IMR-90 (cell line): ENCODE data around the gene IFNA1. TPM values are rescaled to one million over a fixed set of nuclear protein-coding genes. Genes with fewer than 3 reads are reported as not detected.

Experiments used
- ATAC-seq: fragments of 200-7000 bp; cut with Tn5 transposase; 2 replicates; pipeline ENCODE4 v1.9.1; 2020; ENCODE audit warnings: low read depth, mild to moderate bottlenecking, moderate library complexity
- BruUV-seq: library from RNA; stranded (reverse); fragments of 400-500 nt; replicated peaks from 2 replicates; lab custom pipeline; 2021; lab: Mats Ljungman, UMichigan
- CTCF ChIA-PET: fragments of 300-600 bp; formaldehyde crosslinking; extraction: SDS; loops from one replicate; lab custom pipeline; 2021; ENCODE audit warnings: antibody characterized with exemption; lab: Yijun Ruan, JAX
- POLR2A ChIA-PET: fragments of 300-600 bp; sonication (Branson Sonifier 250); formaldehyde crosslinking; loops from one replicate; lab custom pipeline; 2022; ENCODE audit warnings: antibody characterized with exemption; ENCODE audit not compliant: unreplicated experiment; lab: Charles Lee
- DNase-seq: peaks from one replicate; pipeline ENCODE4 v3.0.0; 2013
- H2AFZ ChIP-seq: replicated peaks from 2 replicates; pipeline ENCODE3; 2013; ENCODE audit warnings: low read length, mild to moderate bottlenecking; ENCODE audit not compliant: poor library complexity
- H2AK5ac ChIP-seq: 2 replicates; pipeline ENCODE4 v1.6.1; 2013; ENCODE audit warnings: low read depth, low read length, inconsistent platforms
- H2AK9ac ChIP-seq: replicated peaks from 2 replicates; pipeline ENCODE3; 2013; ENCODE audit warnings: mild to moderate bottlenecking, low read depth, low read length, moderate library complexity; ENCODE audit not compliant: poor library complexity
- H2BK120ac ChIP-seq: 2 replicates; pipeline ENCODE4 v1.6.1; 2013; ENCODE audit warnings: low read depth, low read length, inconsistent platforms
- H2BK15ac ChIP-seq: 3 replicates; pipeline ENCODE4 v1.6.1; 2013; ENCODE audit warnings: low read depth, low read length, inconsistent platforms
- H2BK20ac ChIP-seq: 2 replicates; pipeline ENCODE4 v1.6.1; 2013; ENCODE audit warnings: low read depth, mild to moderate bottlenecking, inconsistent platforms, low read length, moderate library complexity
- H2BK5ac ChIP-seq: 2 replicates; pipeline ENCODE4 v1.6.1; 2013; ENCODE audit warnings: mild to moderate bottlenecking, low read depth, low read length, inconsistent platforms; ENCODE audit not compliant: poor library complexity, severe bottlenecking
- H3K14ac ChIP-seq: replicated peaks from 2 replicates; pipeline ENCODE4 v1.6.1; 2013; ENCODE audit warnings: low read depth, low read length, inconsistent platforms
- H3K18ac ChIP-seq: 2 replicates; pipeline ENCODE4 v1.6.1; 2013; ENCODE audit warnings: low read depth, low read length, control low read depth
- H3K23ac ChIP-seq: 2 replicates; pipeline ENCODE4 v1.6.1; 2013; ENCODE audit warnings: low read depth, low read length, inconsistent platforms
- H3K27ac ChIP-seq: 2 replicates; pipeline ENCODE4 v1.5.1; 2013; ENCODE audit warnings: mild to moderate bottlenecking, control low read depth, low read length; ENCODE audit not compliant: insufficient read depth
- H3K27me3 ChIP-seq: 2 replicates; pipeline ENCODE4 v1.6.1; 2013; ENCODE audit warnings: low read length; ENCODE audit not compliant: control insufficient read depth, insufficient read depth
- H3K36me3 ChIP-seq: 2 replicates; pipeline ENCODE4 v1.6.1; 2013; ENCODE audit warnings: low read length, mixed read lengths; ENCODE audit not compliant: control insufficient read depth, insufficient read depth
- H3K4ac ChIP-seq: 2 replicates; pipeline ENCODE4 v1.6.1; 2013; ENCODE audit warnings: low read depth, low read length, inconsistent platforms
- H3K4me1 ChIP-seq: 2 replicates; pipeline ENCODE4 v1.6.1; 2013; ENCODE audit warnings: low read length, mixed read lengths; ENCODE audit not compliant: control insufficient read depth, insufficient read depth
- H3K4me2 ChIP-seq: 2 replicates; pipeline ENCODE4 v1.6.1; 2013; ENCODE audit warnings: low read depth, mild to moderate bottlenecking, control low read depth, low read length, moderate library complexity
- H3K4me3 ChIP-seq: 2 replicates; pipeline ENCODE4 v1.5.1; 2013; ENCODE audit warnings: low read depth, mild to moderate bottlenecking, control low read depth, low read length, moderate library complexity; ENCODE audit not compliant: insufficient read depth
- H3K56ac ChIP-seq: 2 replicates; pipeline ENCODE4 v1.6.1; 2013; ENCODE audit warnings: low read length, inconsistent platforms; ENCODE audit not compliant: insufficient read depth; ENCODE audit errors: extremely low read depth
- H3K79me1 ChIP-seq, 2 experiments: 2 replicates each; pipeline ENCODE4 v1.6.1; 2013; ENCODE audit warnings: low read length in 2 of 2, inconsistent platforms in 1 of 2, low read depth in 1 of 2
- H3K9ac ChIP-seq: 2 replicates; pipeline ENCODE4 v1.6.1; 2013; ENCODE audit warnings: low read depth, low read length, control low read depth
- H3K9me1 ChIP-seq: 2 replicates; pipeline ENCODE4 v1.6.1; 2013; ENCODE audit warnings: low read length, inconsistent platforms; ENCODE audit not compliant: insufficient read depth
- H3K9me3 ChIP-seq: 2 replicates; pipeline ENCODE4 v1.6.1; 2013; ENCODE audit warnings: low read length; ENCODE audit not compliant: control insufficient read depth, insufficient read depth
- H4K20me1 ChIP-seq: 2 replicates; pipeline ENCODE4 v1.6.1; 2013; ENCODE audit warnings: low read length, inconsistent platforms; ENCODE audit not compliant: insufficient read depth
- H4K5ac ChIP-seq: 2 replicates; pipeline ENCODE4 v1.6.1; 2013; ENCODE audit warnings: mild to moderate bottlenecking, low read depth, low read length, control low read depth
- H4K8ac ChIP-seq, 2 experiments: 2 replicates each; pipeline ENCODE4 v1.6.1; 2013; ENCODE audit warnings: low read depth in 2 of 2, low read length in 2 of 2, control low read depth in 1 of 2, inconsistent platforms in 1 of 2
- H4K91ac ChIP-seq: 2 replicates; pipeline ENCODE4 v1.6.1; 2013; ENCODE audit warnings: low read depth, low read length, inconsistent platforms; ENCODE audit not compliant: insufficient read depth
- CTCF ChIP-seq: conservative IDR thresholded peaks from 2 replicates; pipeline ENCODE4 v1.5.1; 2012; ENCODE audit warnings: mild to moderate bottlenecking, low read depth, low read length, improper control_type of control experiment
- MAFK ChIP-seq: IDR thresholded peaks from 2 replicates; pipeline ENCODE4 v1.6.1; 2012; ENCODE audit warnings: low read depth, low read length, improper control_type of control experiment
- RAD21 ChIP-seq: IDR thresholded peaks from 2 replicates; pipeline ENCODE4 v1.6.1; 2012; ENCODE audit warnings: low read length, improper control_type of control experiment
- SMC3 ChIP-seq: fragments of 150-350 bp; IDR thresholded peaks from 2 replicates; pipeline ENCODE4 v1.6.1; 2016; ENCODE audit warnings: low read depth, mild to moderate bottlenecking, antibody characterized with exemption, low read length, moderate library complexity
- WGBS, 2 experiments: methylation state at CpG; one replicate each; pipeline versions ENCODE4 v1.1.5 to v1.1.7; 2013; ENCODE audit warnings: missing lambda C conversion rate in 2 of 2; ENCODE audit not compliant: insufficient read length in 1 of 2; ENCODE audit errors: extremely low coverage in 2 of 2; 5-methylcytosine and 5-hydroxymethylcytosine counted together
- dilution Hi-C: fragments of 300-500 bp; cut with HindIII; formaldehyde crosslinking; loops from one replicate; pipeline ENCODE4 v1.14.3; 2018; ENCODE audit warnings: low sequenced_read_pairs; ENCODE audit not compliant: unreplicated experiment
- in situ Hi-C: fragments of 300-500 bp; cut with MboI; formaldehyde crosslinking; loops from 3 replicates; pipeline ENCODE4 v1.14.3; 2019; ENCODE audit warnings: low sequenced_read_pairs, inconsistent platforms, mixed read lengths
- intact Hi-C: fragments of 100-400 bp; cut with micrococcal nuclease; formaldehyde crosslinking; loops from 2 replicates; pipeline ENCODE4 v1.10.0; 2022
- polyA plus RNA-seq, 3 experiments: library from polyadenylated mRNA; depleted of rRNA; stranded (reverse); fragments of >200 nt; gene quantifications; 2 replicates each; pipeline ENCODE4 v1.2.3, GENCODE V29; 2012; ENCODE audit warnings: low replicate concordance in 1 of 3
- total RNA-seq: library from RNA; depleted of rRNA; stranded (reverse); fragments of >200 nt; gene quantifications from 2 replicates; pipeline ENCODE4 v1.2.3, GENCODE V29; 2012

Gene IFNA1
- total and polyA plus RNA-seq, 2 of the 4 experiments (the other 2 are of a cell fraction) = not detected

GRCh38 chr9:21434202-21435014 is 5.8 kb upstream of the IFNA1 start:
- ATAC-seq = peak; percentile 48; the same call in 1 of the 2 replicates

More at GRCh38 chr9:21434202-21435014, 5.8 kb upstream of the IFNA1 start:
- POLR2A ChIA-PET = no interaction called here
- dilution Hi-C loops (no loop called here), in situ Hi-C loops (no loop called here), intact Hi-C loops (loop anchor here (1.0 kb wide), 2 partner anchors 115 to 355 kb away; no protein-coding TSS in a partner anchor)
- Histone ChIP-seq H3K9ac (no peak overlapping the region), H3K4me2 (no peak overlapping the region), H2AK9ac (no peak overlapping the region), H2BK120ac (no peak overlapping the region), H2AFZ (no peak overlapping the region), H2BK20ac (no peak overlapping the region), H3K56ac (no peak overlapping the region), H3K4ac (no peak overlapping the region), H4K20me1 (no peaks in the 10 kb centered on the region), H2BK15ac (no peak overlapping the region), H4K91ac (no peak overlapping the region), H3K27ac (no peak overlapping the region), H4K5ac (no peak overlapping the region), H2AK5ac (no peak overlapping the region), H3K36me3 (no peaks in the 10 kb centered on the region), H3K9me3 (no peaks in the 10 kb centered on the region), H3K79me1 (no peaks in the 10 kb centered on the region), H4K8ac (no peak overlapping the region), H3K23ac (no peak overlapping the region), H2BK5ac (no peak overlapping the region), H3K4me3 (no peak overlapping the region), H3K18ac (no peak overlapping the region), H3K4me1 (no peaks in the 10 kb centered on the region), H3K14ac (no peak overlapping the region), H3K9me1 (no peaks in the 10 kb centered on the region), H3K27me3 (peaks cover 8% of the 10 kb centered on the region)
- TF ChIP-seq RAD21 (peak; percentile 55), MAFK (no peak), CTCF (peak; percentile 72), SMC3 (peak; percentile 66)
- no TSS peak for BruUV-seq
- CTCF ChIA-PET = interaction anchor here (0.6 to 1.6 kb wide), 11 partner anchors 9 to 360 kb away, joined by 3 to 5 read pairs (median 3); no protein-coding TSS in a partner anchor
- no CpG with 5 or more reads among the region's 9 CpGs for WGBS, 2 experiments
- peak; percentile 73 for DNase-seq
